ENCODE results near the gene DRD3. TPM values are rescaled to one million over a fixed set of nuclear protein-coding genes. Genes with fewer than 3 reads are reported as not detected.

Gene DRD3
- total and polyA plus RNA-seq, 2 donors (not counting 1 experiment from before 2014, with no cell fraction given), result not detected

DNA sequence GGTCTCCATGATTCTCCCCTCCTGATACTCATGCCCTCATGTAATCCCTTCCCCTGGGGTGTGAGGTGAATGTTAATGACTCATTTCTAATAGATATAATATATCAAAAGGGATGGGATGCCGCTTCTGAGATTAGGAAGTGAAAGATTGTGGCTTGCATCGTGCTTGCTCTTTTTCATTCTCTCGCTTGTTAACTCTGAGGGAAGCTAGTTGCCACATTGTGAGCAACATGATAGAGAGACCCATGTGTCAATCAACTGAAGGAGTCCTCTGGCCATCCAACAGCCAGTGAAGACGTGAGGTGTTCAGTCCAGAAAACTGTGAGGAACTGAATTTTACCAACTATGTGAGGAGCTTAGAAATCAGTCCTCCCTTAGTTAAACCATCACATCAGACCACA is 28.9 kb upstream of the DRD3 start:
- Histone ChIP-seq H3K9ac (ENCODE audit: insufficient read depth, low read length) (no peak overlapping the region), H3K4me2 (ENCODE audit: extremely low read depth, insufficient read depth, low read length) (no peak overlapping the region), H3K79me2 (ENCODE audit: control insufficient read depth, insufficient read depth, low read length) (no peaks in the 10 kb centered on the region), H2AFZ (ENCODE audit: low read length) (no peak overlapping the region), H3K27ac (ENCODE audit: insufficient read depth, low read length) (no peak overlapping the region), H3K4me1 (ENCODE audit: control insufficient read depth, extremely low read depth, insufficient read depth, low read length) (peaks cover 2% of the 10 kb centered on the region), H3K9me3 (ENCODE audit: control insufficient read depth, insufficient read depth, low read depth, low read length) (no peaks in the 10 kb centered on the region), H3K27me3 (ENCODE audit: control insufficient read depth, insufficient read depth, low read length) (no peaks in the 10 kb centered on the region), H4K20me1 (ENCODE audit: control insufficient read depth, extremely low read depth, insufficient read depth, low read length) (no peaks in the 10 kb centered on the region), H3K36me3 (ENCODE audit: control insufficient read depth, insufficient read depth, low read length) (no peaks in the 10 kb centered on the region), H3K4me3 (replicated peaks in 1 of 4; ENCODE audit: control extremely low read depth in 1 of 4, insufficient read depth in 1 of 4, low read depth in 3 of 4, low read length in 4 of 4) (no peak overlapping the region)
- TF ChIP-seq, protein P1, sequence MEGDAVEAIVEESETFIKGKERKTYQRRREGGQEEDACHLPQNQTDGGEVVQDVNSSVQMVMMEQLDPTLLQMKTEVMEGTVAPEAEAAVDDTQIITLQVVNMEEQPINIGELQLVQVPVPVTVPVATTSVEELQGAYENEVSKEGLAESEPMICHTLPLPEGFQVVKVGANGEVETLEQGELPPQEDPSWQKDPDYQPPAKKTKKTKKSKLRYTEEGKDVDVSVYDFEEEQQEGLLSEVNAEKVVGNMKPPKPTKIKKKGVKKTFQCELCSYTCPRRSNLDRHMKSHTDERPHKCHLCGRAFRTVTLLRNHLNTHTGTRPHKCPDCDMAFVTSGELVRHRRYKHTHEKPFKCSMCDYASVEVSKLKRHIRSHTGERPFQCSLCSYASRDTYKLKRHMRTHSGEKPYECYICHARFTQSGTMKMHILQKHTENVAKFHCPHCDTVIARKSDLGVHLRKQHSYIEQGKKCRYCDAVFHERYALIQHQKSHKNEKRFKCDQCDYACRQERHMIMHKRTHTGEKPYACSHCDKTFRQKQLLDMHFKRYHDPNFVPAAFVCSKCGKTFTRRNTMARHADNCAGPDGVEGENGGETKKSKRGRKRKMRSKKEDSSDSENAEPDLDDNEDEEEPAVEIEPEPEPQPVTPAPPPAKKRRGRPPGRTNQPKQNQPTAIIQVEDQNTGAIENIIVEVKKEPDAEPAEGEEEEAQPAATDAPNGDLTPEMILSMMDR (conservative IDR thresholded peaks at IDR 0.05 in 1 of 2, IDR thresholded peaks at IDR 0.05 in 1 of 2; ENCODE audit: low read depth in 1 of 2, low read length in 2 of 2), result no peak
- TF ChIP-seq EZH2 (IDR thresholded peaks at IDR 0.05; ENCODE audit: low read length, missing control alignments), result no peak
- no peak for DNase-seq (ENCODE audit: low read depth in 2 of 2)

DNA sequence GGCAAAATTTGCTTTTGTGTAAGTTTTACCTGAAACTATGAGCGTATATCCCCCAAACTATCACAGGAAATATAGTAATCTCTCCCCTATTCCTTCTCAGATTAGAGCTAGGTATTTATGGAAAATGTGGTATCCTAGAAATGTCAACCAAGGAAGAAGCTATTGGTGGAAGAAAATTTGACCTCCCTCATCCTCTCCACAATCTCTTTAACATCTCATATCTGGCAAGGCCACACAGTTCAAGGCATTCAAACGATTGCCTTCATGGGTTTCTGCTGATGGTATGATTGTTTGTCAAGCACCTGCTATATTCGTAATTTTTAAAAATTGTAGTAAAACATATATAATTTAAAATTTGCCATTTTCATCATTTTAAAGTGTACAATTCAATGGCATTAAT is 27.5 kb upstream of the DRD3 start:
- Histone ChIP-seq H3K79me2 (ENCODE audit: control insufficient read depth, insufficient read depth, low read length) (no peaks in the 10 kb centered on the region), H3K4me3 (replicated peaks in 1 of 4; ENCODE audit: control extremely low read depth in 1 of 4, insufficient read depth in 1 of 4, low read depth in 3 of 4, low read length in 4 of 4) (no peak overlapping the region), H3K9ac (ENCODE audit: insufficient read depth, low read length) (no peak overlapping the region), H3K9me3 (ENCODE audit: control insufficient read depth, insufficient read depth, low read depth, low read length) (no peaks in the 10 kb centered on the region), H2AFZ (ENCODE audit: low read length) (no peak overlapping the region), H3K27me3 (ENCODE audit: control insufficient read depth, insufficient read depth, low read length) (no peaks in the 10 kb centered on the region), H3K27ac (ENCODE audit: insufficient read depth, low read length) (no peak overlapping the region), H3K4me2 (ENCODE audit: extremely low read depth, insufficient read depth, low read length) (no peak overlapping the region), H4K20me1 (ENCODE audit: control insufficient read depth, extremely low read depth, insufficient read depth, low read length) (no peaks in the 10 kb centered on the region), H3K36me3 (ENCODE audit: control insufficient read depth, insufficient read depth, low read length) (no peaks in the 10 kb centered on the region), H3K4me1 (ENCODE audit: control insufficient read depth, extremely low read depth, insufficient read depth, low read length) (peaks cover 2% of the 10 kb centered on the region)
- no peak for DNase-seq (ENCODE audit: low read depth in 2 of 2)
- TF ChIP-seq EZH2 (IDR thresholded peaks at IDR 0.05; ENCODE audit: low read length, missing control alignments), result no peak
- TF ChIP-seq, protein P1 (conservative IDR thresholded peaks at IDR 0.05 in 1 of 2, IDR thresholded peaks at IDR 0.05 in 1 of 2; ENCODE audit: low read depth in 1 of 2, low read length in 2 of 2), result no peak

DNA sequence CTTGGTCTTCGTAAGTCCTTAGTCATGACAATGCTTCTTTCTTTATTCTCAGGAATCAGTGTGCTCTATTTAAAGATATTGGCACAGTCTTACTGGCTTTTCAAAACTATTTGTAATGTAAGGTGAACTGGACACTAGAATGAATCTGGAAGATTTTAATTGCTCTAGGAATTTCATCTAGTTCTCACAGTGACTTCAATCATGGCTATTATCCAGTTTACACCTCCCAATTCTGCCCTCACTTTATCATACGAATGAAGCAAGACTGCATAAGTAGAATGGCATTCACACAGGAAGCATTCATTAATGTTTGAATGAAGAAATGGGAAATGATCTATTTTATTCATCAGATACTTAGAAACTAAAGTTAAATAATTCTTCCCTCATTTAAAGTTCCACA is 26.7 kb upstream of the DRD3 start:
- H3K4me1 ChIP-seq (ENCODE audit: control insufficient read depth, extremely low read depth, insufficient read depth, low read length), result peaks cover 2% of the 10 kb centered on the region
- H3K27ac ChIP-seq (ENCODE audit: insufficient read depth, low read length), result no peak overlapping the region
- TF ChIP-seq, protein P1 (conservative IDR thresholded peaks at IDR 0.05 in 1 of 2, IDR thresholded peaks at IDR 0.05 in 1 of 2; ENCODE audit: low read depth in 1 of 2, low read length in 2 of 2), result no peak
- TF ChIP-seq EZH2 (IDR thresholded peaks at IDR 0.05; ENCODE audit: low read length, missing control alignments), result no peak
- H3K9ac ChIP-seq (ENCODE audit: insufficient read depth, low read length), result no peak overlapping the region
- no peak overlapping the region for H2AFZ ChIP-seq (ENCODE audit: low read length)
- no peaks in the 10 kb centered on the region for H3K27me3 ChIP-seq (ENCODE audit: control insufficient read depth, insufficient read depth, low read length)
- H3K4me3 ChIP-seq (replicated peaks in 1 of 4; ENCODE audit: control extremely low read depth in 1 of 4, insufficient read depth in 1 of 4, low read depth in 3 of 4, low read length in 4 of 4), result no peak overlapping the region
- no peak overlapping the region for H3K4me2 ChIP-seq (ENCODE audit: extremely low read depth, insufficient read depth, low read length)
- no peaks in the 10 kb centered on the region for H3K36me3 ChIP-seq (ENCODE audit: control insufficient read depth, insufficient read depth, low read length)
- DNase-seq (ENCODE audit: low read depth in 2 of 2), result peak in 1 of 2 donors; percentile 53
- H3K9me3 ChIP-seq (ENCODE audit: control insufficient read depth, insufficient read depth, low read depth, low read length), result no peaks in the 10 kb centered on the region
- H3K79me2 ChIP-seq (ENCODE audit: control insufficient read depth, insufficient read depth, low read length), result no peaks in the 10 kb centered on the region
- H4K20me1 ChIP-seq (ENCODE audit: control insufficient read depth, extremely low read depth, insufficient read depth, low read length), result no peaks in the 10 kb centered on the region
